DND-41 (cell line): ENCODE results near the gene COL25A1.

Experiments used
- EZH2 ChIP-seq: IDR thresholded peaks from 3 replicates; pipeline ENCODE4 v1.6.1; 2012; ENCODE audit warnings: borderline replicate concordance, low read depth, mild to moderate bottlenecking, moderate library complexity, low read length, inconsistent platforms; ENCODE audit not compliant: severe bottlenecking
- TF ChIP-seq, protein P1 (sequence below): IDR thresholded peaks from 2 replicates; pipeline ENCODE4 v1.5.1; 2012; ENCODE audit warnings: borderline replicate concordance, low read length, moderate library complexity, mild to moderate bottlenecking; ENCODE audit not compliant: poor library complexity, severe bottlenecking; ENCODE audit errors: extremely low read depth

DNA sequence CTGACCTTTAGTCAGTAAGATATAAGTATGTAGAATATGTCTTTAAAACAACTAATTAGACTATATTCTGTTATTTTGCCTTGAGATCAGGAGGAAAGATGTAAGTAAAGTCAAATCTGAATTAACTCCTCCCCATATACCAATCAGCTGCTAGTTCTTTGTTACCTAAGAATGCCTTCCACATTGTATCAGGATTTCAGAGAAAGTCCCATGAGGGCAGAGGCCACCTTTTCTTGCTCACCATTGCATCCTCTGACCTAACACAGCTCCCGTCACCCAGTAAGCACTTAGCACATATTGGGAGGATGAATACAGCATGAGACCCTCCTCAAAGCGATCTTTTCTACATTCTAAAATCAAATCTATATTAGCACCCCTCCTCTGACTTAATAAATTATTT lies 87.0 kb downstream of the COL25A1 start:
- TF ChIP-seq, protein P1, sequence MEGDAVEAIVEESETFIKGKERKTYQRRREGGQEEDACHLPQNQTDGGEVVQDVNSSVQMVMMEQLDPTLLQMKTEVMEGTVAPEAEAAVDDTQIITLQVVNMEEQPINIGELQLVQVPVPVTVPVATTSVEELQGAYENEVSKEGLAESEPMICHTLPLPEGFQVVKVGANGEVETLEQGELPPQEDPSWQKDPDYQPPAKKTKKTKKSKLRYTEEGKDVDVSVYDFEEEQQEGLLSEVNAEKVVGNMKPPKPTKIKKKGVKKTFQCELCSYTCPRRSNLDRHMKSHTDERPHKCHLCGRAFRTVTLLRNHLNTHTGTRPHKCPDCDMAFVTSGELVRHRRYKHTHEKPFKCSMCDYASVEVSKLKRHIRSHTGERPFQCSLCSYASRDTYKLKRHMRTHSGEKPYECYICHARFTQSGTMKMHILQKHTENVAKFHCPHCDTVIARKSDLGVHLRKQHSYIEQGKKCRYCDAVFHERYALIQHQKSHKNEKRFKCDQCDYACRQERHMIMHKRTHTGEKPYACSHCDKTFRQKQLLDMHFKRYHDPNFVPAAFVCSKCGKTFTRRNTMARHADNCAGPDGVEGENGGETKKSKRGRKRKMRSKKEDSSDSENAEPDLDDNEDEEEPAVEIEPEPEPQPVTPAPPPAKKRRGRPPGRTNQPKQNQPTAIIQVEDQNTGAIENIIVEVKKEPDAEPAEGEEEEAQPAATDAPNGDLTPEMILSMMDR, result no peak
- TF ChIP-seq EZH2, result no peak
